ENCODE data around the gene PSMG4.

GRCh38 chr6:3287976-3288707, 29.4 kb downstream of the PSMG4 start:
- no peak for TF ChIP-seq EZH2phosphoT487 (IDR thresholded peaks at IDR 0.05; ENCODE audit: low read depth)
- TF ChIP-seq, protein P1, sequence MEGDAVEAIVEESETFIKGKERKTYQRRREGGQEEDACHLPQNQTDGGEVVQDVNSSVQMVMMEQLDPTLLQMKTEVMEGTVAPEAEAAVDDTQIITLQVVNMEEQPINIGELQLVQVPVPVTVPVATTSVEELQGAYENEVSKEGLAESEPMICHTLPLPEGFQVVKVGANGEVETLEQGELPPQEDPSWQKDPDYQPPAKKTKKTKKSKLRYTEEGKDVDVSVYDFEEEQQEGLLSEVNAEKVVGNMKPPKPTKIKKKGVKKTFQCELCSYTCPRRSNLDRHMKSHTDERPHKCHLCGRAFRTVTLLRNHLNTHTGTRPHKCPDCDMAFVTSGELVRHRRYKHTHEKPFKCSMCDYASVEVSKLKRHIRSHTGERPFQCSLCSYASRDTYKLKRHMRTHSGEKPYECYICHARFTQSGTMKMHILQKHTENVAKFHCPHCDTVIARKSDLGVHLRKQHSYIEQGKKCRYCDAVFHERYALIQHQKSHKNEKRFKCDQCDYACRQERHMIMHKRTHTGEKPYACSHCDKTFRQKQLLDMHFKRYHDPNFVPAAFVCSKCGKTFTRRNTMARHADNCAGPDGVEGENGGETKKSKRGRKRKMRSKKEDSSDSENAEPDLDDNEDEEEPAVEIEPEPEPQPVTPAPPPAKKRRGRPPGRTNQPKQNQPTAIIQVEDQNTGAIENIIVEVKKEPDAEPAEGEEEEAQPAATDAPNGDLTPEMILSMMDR (IDR thresholded peaks at IDR 0.05; ENCODE audit: low read depth, low read length): no peak

Measured in OCI-LY3 (cell line).